Loucy (cell line): ENCODE results near the gene GRIN3B.

Source experiments
- H2AFZ ChIP-seq: fragments of 200-600 bp; sonication (generic); 2 replicates; pipeline ENCODE4 v1.6.0; 2016; ENCODE audit warnings: antibody characterized with exemption, mild to moderate bottlenecking, low read length, moderate library complexity
- H3F3A ChIP-seq: fragments of 200-600 bp; 2 replicates; pipeline ENCODE4 v1.6.0; 2016; ENCODE audit warnings: antibody characterized with exemption, low read depth, mild to moderate bottlenecking
- H3K27me3 ChIP-seq: fragments of 200-600 bp; sonication (generic); 2 replicates; pipeline ENCODE4 v1.6.1; 2014; ENCODE audit warnings: low read length, mild to moderate bottlenecking; ENCODE audit not compliant: insufficient read depth, poor library complexity, severe bottlenecking
- H3K36me3 ChIP-seq: fragments of 200-600 bp; sonication (generic); 2 replicates; pipeline ENCODE4 v1.6.1; 2016; ENCODE audit warnings: low read length; ENCODE audit not compliant: insufficient read depth
- H3K4me1 ChIP-seq: fragments of 200-600 bp; sonication (generic); 2 replicates; pipeline ENCODE4 v1.5.1; 2014; ENCODE audit warnings: low read length, mild to moderate bottlenecking; ENCODE audit not compliant: insufficient read depth, poor library complexity, severe bottlenecking
- H3K4me2 ChIP-seq: fragments of 200-600 bp; sonication (generic); 2 replicates; pipeline ENCODE4 v1.6.0; 2014; ENCODE audit warnings: antibody characterized with exemption, low read length, low read depth, mild to moderate bottlenecking; ENCODE audit not compliant: poor library complexity, severe bottlenecking
- H3K4me3 ChIP-seq: fragments of 200-600 bp; sonication (generic); 2 replicates; pipeline ENCODE4 v1.5.1; 2014; ENCODE audit warnings: low read length, mild to moderate bottlenecking, mixed read lengths; ENCODE audit not compliant: poor library complexity, severe bottlenecking
- H3K79me2 ChIP-seq: fragments of 200-600 bp; sonication (generic); 2 replicates; pipeline ENCODE4 v1.6.1; 2014; ENCODE audit warnings: low read length; ENCODE audit not compliant: insufficient read depth
- H3K9ac ChIP-seq: fragments of 200-600 bp; sonication (generic); 2 replicates; pipeline ENCODE4 v1.6.0; 2014; ENCODE audit warnings: mild to moderate bottlenecking, low read depth, low read length, moderate library complexity; ENCODE audit not compliant: poor library complexity, severe bottlenecking
- H3K9me2 ChIP-seq: fragments of 200-600 bp; sonication (generic); replicated peaks from 2 replicates; pipeline ENCODE4 v1.6.1; 2016; ENCODE audit warnings: low read depth, low read length, mixed read lengths
- H3K9me3 ChIP-seq: fragments of 200-600 bp; sonication (generic); 2 replicates; pipeline ENCODE4 v1.6.1; 2014; ENCODE audit warnings: mild to moderate bottlenecking, antibody characterized with exemption, low read length, low read depth; ENCODE audit not compliant: insufficient read depth
- H4K20me1 ChIP-seq: fragments of 200-600 bp; sonication (generic); 2 replicates; pipeline ENCODE4 v1.6.0; 2014; ENCODE audit warnings: antibody characterized with exemption, low read length, mild to moderate bottlenecking; ENCODE audit not compliant: insufficient read depth, poor library complexity, severe bottlenecking
- CTCF ChIP-seq: fragments of 200-600 bp; sonication (generic); conservative IDR thresholded peaks from 2 replicates; pipeline ENCODE4 v1.5.1; 2014; ENCODE audit warnings: mild to moderate bottlenecking, antibody characterized with exemption, low read length
- EZH2phosphoT487 ChIP-seq: fragments of 200-600 bp; IDR thresholded peaks from 2 replicates; pipeline ENCODE4 v1.6.1; 2018; ENCODE audit warnings: antibody characterized with exemption, mild to moderate bottlenecking, moderate library complexity, borderline replicate concordance

The GRIN3B gene

GRCh38 chr19:1000095-1000494 lies at the start of gene GRIN3B:
GRIN3B (plus strand) TSS chr19:1000419; CDS start chr19:1000438, 19 bp downstream.
- Histone ChIP-seq H4K20me1 (no peaks in the 10 kb centered on the region), H3K27me3 (no peaks in the 10 kb centered on the region), H3K4me2 (peak within 1 kb of the TSS; percentile 18), H3K79me2 (no peaks in the 10 kb centered on the region), H3K9me2 (no peaks in the 10 kb centered on the region), H3K9me3 (no peaks in the 10 kb centered on the region), H3K4me3 (no peak within 1 kb of the TSS), H2AFZ (no peak within 1 kb of the TSS), H3K36me3 (no peaks in the 10 kb centered on the region), H3K4me1 (no peaks in the 10 kb centered on the region), H3K9ac (no peak within 1 kb of the TSS), H3F3A (no peaks in the 10 kb centered on the region; the same call in 1 of the 2 replicates)
- peak; percentile 45 for TF ChIP-seq CTCF
- no peak for TF ChIP-seq EZH2phosphoT487

- no peak overlapping the region for H3K4me3 ChIP-seq
- H3K9me2 ChIP-seq = no peaks in the 10 kb centered on the region
- no peak overlapping the region for H3K4me2 ChIP-seq
- H3K9me3 ChIP-seq = no peaks in the 10 kb centered on the region
- peaks cover 3% of the 10 kb centered on the region; the same call in 1 of the 2 replicates for H3K36me3 ChIP-seq
- no peaks in the 10 kb centered on the region for H3K4me1 ChIP-seq
- H3K27me3 ChIP-seq = no peaks in the 10 kb centered on the region
- no peak overlapping the region for H2AFZ ChIP-seq
- no peak overlapping the region for H3K9ac ChIP-seq
- peaks cover 27% of the 10 kb centered on the region; the same call in 1 of the 2 replicates for H3K79me2 ChIP-seq
- H3F3A ChIP-seq = no peaks in the 10 kb centered on the region
- H4K20me1 ChIP-seq = peaks cover 2% of the 10 kb centered on the region
- no peak for TF ChIP-seq EZH2phosphoT487
- TF ChIP-seq CTCF = no peak
Observed at GRCh38 chr19:952049-952679, 48.1 kb upstream of the GRIN3B start.

GRCh38 chr19:952680-953444 lies 47.4 kb upstream of the GRIN3B start:
- Histone ChIP-seq H3K9me3 (no peaks in the 10 kb centered on the region), H3F3A (no peaks in the 10 kb centered on the region), H2AFZ (no peak overlapping the region), H3K27me3 (no peaks in the 10 kb centered on the region), H3K9ac (no peak overlapping the region), H3K79me2 (peaks cover 27% of the 10 kb centered on the region; the same call in 1 of the 2 replicates), H3K4me2 (no peak overlapping the region), H4K20me1 (peaks cover 2% of the 10 kb centered on the region), H3K4me1 (no peaks in the 10 kb centered on the region), H3K9me2 (no peaks in the 10 kb centered on the region), H3K4me3 (no peak overlapping the region), H3K36me3 (peaks cover 3% of the 10 kb centered on the region; the same call in 1 of the 2 replicates)
- TF ChIP-seq EZH2phosphoT487 (no peak), CTCF (no peak)
